Thoracic aorta (tissue), 2 donors: ENCODE data around the gene LANCL1. TPM values are rescaled to one million over a fixed set of nuclear protein-coding genes. Genes with fewer than 3 reads are reported as not detected.

ENCODE experiments used
- ATAC-seq: fragments of 150-250 bp; one replicate; pipeline ENCODE4 v1.8.0; 2017; ENCODE audit warnings: low read depth; ENCODE audit not compliant: insufficient number of reproducible peaks, low FRiP score
- DNase-seq: peaks from one replicate; pipeline ENCODE4 v3.0.0-alpha.2; 2020; ENCODE audit warnings: low spot score
- H3K27ac ChIP-seq, 2 donors: fragments of 200-600 bp; sonication (generic); 1 replicate in 1 of 2; 2 replicates in 1 of 2; pipeline ENCODE4 v1.5.1; 2016; ENCODE audit warnings: mild to moderate bottlenecking in 2 of 2, moderate library complexity in 2 of 2
- H3K27me3 ChIP-seq: fragments of 200-600 bp; sonication (generic); replicated peaks from 2 replicates; pipeline ENCODE4 v1.6.0; 2016; ENCODE audit warnings: mild to moderate bottlenecking; ENCODE audit not compliant: insufficient read depth
- H3K36me3 ChIP-seq: fragments of 200-600 bp; sonication (generic); one replicate; pipeline ENCODE4 v1.5.1; 2016
- H3K4me1 ChIP-seq, 2 donors: fragments of 200-600 bp; sonication (generic); 1 replicate in 1 of 2; 2 replicates in 1 of 2; pipeline versions ENCODE4 v1.5.1 to v1.6.0; 2016; ENCODE audit warnings: low read depth in 2 of 2, mild to moderate bottlenecking in 1 of 2; ENCODE audit not compliant: control insufficient read depth in 1 of 2
- H3K4me3 ChIP-seq: fragments of 200-600 bp; sonication (generic); 2 replicates; pipeline ENCODE4 v1.5.1; 2016; ENCODE audit warnings: mild to moderate bottlenecking
- H3K9me3 ChIP-seq: fragments of 200-600 bp; sonication (generic); 2 replicates; pipeline ENCODE4 v1.5.1; 2016
- CTCF ChIP-seq: fragments of 200-600 bp; sonication (generic); IDR thresholded peaks from one replicate; pipeline ENCODE4 v1.5.1; 2019; ENCODE audit warnings: antibody characterized with exemption
- total RNA-seq, 2 donors: library from RNA; depleted of rRNA; stranded (reverse); fragments of >200 nt; gene quantifications; one replicate each; pipeline versions ENCODE4 v1.1.0 to v1.2.3, GENCODE V29; 2016

The LANCL1 gene
- total RNA-seq, 2 donors from 2014 or later: 23.4 to 34.9 TPM

- no peaks in the 10 kb centered on the region for H3K27me3 ChIP-seq
- H3K9me3 ChIP-seq: peaks cover 5% of the 10 kb centered on the region
- H3K27ac ChIP-seq: no peak overlapping the region
- no peak for TF ChIP-seq CTCF
- H3K4me3 ChIP-seq: no peak overlapping the region
- ATAC-seq (no peak), DNase-seq (no peak)
- no peaks in the 10 kb centered on the region for H3K4me1 ChIP-seq
- H3K36me3 ChIP-seq: no peaks in the 10 kb centered on the region
Observed at GRCh38 chr2:210412660-210413059, 63.9 kb downstream of the LANCL1 start.

GRCh38 chr2:210410542-210410941 is 66.0 kb downstream of the LANCL1 start:
- Histone ChIP-seq H3K27me3 (no peaks in the 10 kb centered on the region), H3K36me3 (no peaks in the 10 kb centered on the region), H3K9me3 (peaks cover 5% of the 10 kb centered on the region), H3K27ac (no peak overlapping the region), H3K4me3 (no peak overlapping the region), H3K4me1 (no peaks in the 10 kb centered on the region)
- TF ChIP-seq CTCF: no peak
- no peak for ATAC-seq
- DNase-seq: no peak

- H3K4me3 ChIP-seq: no peak overlapping the region
- DNase-seq (no peak), ATAC-seq (no peak)
- no peak overlapping the region for H3K27ac ChIP-seq
- no peaks in the 10 kb centered on the region for H3K36me3 ChIP-seq
- no peaks in the 10 kb centered on the region for H3K4me1 ChIP-seq
- H3K9me3 ChIP-seq: no peaks in the 10 kb centered on the region
- TF ChIP-seq CTCF: peak; percentile 55
- no peaks in the 10 kb centered on the region for H3K27me3 ChIP-seq
Observed at GRCh38 chr2:210399440-210400041, 77.0 kb downstream of the LANCL1 start.

- H3K4me3 ChIP-seq: no peak overlapping the region
- no peak for DNase-seq
- H3K36me3 ChIP-seq: no peaks in the 10 kb centered on the region
- no peaks in the 10 kb centered on the region for H3K27me3 ChIP-seq
- H3K27ac ChIP-seq: no peak overlapping the region
- no peak for ATAC-seq
- TF ChIP-seq CTCF: no peak
- H3K4me1 ChIP-seq: no peaks in the 10 kb centered on the region
- no peaks in the 10 kb centered on the region for H3K9me3 ChIP-seq
Observed at GRCh38 chr2:210392469-210392881, 84.1 kb downstream of the LANCL1 start.

- TF ChIP-seq CTCF: no peak
- Histone ChIP-seq H3K36me3 (no peaks in the 10 kb centered on the region), H3K27ac (no peak overlapping the region), H3K4me3 (no peak overlapping the region), H3K4me1 (no peaks in the 10 kb centered on the region), H3K9me3 (no peaks in the 10 kb centered on the region), H3K27me3 (no peaks in the 10 kb centered on the region)
- DNase-seq: no peak
- ATAC-seq: no peak
Observed at GRCh38 chr2:210389856-210390255, 86.7 kb downstream of the LANCL1 start.
